ENCODE results near the gene NHLRC4. TPM values are rescaled to one million over a fixed set of nuclear protein-coding genes. Genes with fewer than 3 reads are reported as not detected.

NHLRC4 gene
- total and polyA plus RNA-seq, 12 donors: 0.57 to 22.3 (median 6.3) TPM

DNA sequence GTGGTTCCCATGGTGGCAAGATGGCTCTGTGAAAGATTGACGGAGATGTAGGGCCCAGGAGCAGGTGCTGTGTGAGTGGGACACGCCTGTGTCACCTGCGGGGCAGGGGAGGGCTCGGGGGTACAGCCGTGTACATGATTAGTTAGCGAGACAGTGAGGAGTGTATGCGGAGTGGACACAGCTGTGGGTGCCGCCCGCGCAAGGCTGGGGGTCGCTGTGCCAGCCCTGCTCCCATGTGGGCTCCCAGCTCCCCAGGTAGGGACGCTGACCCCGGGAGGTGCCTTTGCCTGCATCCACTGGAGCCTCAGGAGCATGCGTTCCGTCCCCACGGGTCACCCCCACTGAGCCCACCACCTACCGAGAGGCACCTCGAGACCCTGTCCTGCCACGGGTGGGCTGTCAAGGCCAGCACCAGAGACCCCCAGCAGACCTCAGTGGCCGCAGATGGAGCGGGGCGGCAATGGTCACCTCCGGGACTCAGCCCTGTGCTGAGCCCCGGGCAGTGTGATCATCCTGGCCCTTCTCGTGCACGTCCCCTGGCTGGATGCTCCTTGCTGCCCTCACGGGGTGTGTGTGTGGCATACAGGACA, 31.9 kb upstream of the NHLRC4 start:
- Histone ChIP-seq H3K27me3 (no peaks in the 10 kb centered on the region), H3K4me3 (no peak overlapping the region), H3K36me3 (replicated peaks in 1 of 2) (no peaks in the 10 kb centered on the region), H3K4me1 (replicated peaks in 1 of 2) (peaks cover 11 to 25% of the 10 kb centered on the region in 2 donors), H3K9me3 (replicated peaks in 1 of 3) (no peaks in the 10 kb centered on the region), H3K27ac (peak overlapping the region in 2 of 5 donors; percentile 0 to 1)
- whole genome bisulfite sequencing, 4 donors: 86 to 98% (median 88%) methylated on average over 8 to 27 of the region's 27 CpGs
- TF ChIP-seq, protein P1, sequence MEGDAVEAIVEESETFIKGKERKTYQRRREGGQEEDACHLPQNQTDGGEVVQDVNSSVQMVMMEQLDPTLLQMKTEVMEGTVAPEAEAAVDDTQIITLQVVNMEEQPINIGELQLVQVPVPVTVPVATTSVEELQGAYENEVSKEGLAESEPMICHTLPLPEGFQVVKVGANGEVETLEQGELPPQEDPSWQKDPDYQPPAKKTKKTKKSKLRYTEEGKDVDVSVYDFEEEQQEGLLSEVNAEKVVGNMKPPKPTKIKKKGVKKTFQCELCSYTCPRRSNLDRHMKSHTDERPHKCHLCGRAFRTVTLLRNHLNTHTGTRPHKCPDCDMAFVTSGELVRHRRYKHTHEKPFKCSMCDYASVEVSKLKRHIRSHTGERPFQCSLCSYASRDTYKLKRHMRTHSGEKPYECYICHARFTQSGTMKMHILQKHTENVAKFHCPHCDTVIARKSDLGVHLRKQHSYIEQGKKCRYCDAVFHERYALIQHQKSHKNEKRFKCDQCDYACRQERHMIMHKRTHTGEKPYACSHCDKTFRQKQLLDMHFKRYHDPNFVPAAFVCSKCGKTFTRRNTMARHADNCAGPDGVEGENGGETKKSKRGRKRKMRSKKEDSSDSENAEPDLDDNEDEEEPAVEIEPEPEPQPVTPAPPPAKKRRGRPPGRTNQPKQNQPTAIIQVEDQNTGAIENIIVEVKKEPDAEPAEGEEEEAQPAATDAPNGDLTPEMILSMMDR (IDR thresholded peaks at IDR 0.05): no peak
- TF ChIP-seq POLR2A (IDR thresholded peaks at IDR 0.05): no peak
- intact Hi-C loops (cut with DNase I): no loop called here
- no peak for DNase-seq

DNA sequence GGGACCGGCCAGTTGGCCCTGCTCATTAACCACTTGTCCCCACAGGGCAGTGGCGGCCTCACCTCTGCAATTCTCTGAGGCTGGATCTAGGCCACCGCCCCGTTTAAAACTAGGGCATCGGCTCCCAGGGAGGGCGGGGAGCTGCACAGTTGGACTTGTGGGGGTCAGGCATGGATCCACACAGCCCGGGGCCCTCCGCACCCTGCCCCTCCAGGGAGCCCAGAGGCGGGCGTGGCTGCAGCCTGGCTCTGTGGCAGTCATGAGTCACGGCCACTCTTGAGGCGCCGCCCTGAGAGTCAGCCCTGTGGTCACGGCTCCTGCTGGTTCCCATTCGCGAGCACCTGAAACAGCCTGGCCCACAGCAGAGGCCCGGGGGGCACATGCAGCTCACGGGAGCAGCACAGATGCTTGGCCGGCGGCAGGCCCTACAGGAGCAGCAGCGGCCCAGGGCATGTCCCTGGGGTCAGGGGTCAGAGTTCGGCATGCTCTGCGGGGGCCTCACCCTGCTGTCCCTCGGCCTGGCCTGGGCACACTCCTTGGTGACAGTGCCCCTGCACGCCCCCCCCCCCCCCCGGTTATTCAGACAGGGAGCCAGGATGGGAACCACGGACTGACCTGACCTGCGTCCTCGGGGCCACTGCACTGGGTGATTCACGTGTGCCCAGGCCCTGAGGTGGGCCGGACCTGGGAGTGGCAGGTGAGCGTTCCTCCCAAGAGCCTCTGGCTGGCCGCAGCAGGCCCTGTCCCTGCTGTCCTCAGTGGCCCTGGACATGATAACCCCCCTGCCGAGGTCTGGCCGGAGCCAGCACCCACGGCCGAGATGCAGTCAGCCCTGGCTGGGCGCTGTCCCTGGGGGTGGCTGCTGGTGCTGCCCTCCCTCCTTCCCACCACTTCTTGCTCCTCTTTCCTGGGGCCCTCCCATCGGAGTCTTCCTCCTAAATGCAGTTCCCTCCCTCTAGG, 31.1 kb upstream of the NHLRC4 start:
- Histone ChIP-seq H3K4me1 (replicated peaks in 1 of 2) (peaks cover 11 to 25% of the 10 kb centered on the region in 2 donors), H3K27me3 (no peaks in the 10 kb centered on the region), H3K4me3 (no peak overlapping the region), H3K9me3 (replicated peaks in 1 of 3) (no peaks in the 10 kb centered on the region), H3K27ac (peak overlapping the region in 2 of 5 donors; percentile 0 to 1), H3K36me3 (replicated peaks in 1 of 2) (no peaks in the 10 kb centered on the region)
- peak; percentile 56 to 82 (median 73) for DNase-seq
- WGBS, 4 donors: 68 to 100% (median 71%) methylated on average over 6 to 39 of the region's 39 CpGs
- no peak for TF ChIP-seq POLR2A (IDR thresholded peaks at IDR 0.05)
- TF ChIP-seq, protein P1 (IDR thresholded peaks at IDR 0.05): no peak
- intact Hi-C loops (cut with DNase I): no loop called here

DNA sequence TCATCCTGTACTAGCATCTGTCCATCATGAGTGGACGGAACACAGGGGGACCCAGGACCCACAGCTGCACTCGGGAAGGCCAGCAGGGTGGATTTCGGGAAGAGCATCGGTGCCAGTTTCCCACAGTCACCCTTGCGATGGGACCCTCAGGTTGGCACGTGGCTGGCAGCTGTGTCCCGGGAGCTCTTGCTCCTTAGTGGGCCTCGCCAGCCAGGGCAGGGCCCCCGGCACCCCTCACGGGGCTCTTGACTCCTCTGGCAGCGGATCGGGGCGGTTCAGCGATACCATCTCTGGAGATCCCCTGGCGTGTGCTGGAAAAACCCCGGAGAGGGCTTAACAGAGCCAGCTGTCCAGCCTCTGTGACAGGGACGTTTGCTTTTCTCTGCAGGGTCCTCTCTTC, 30.1 kb upstream of the NHLRC4 start:
- Histone ChIP-seq H3K36me3 (replicated peaks in 1 of 2) (no peaks in the 10 kb centered on the region), H3K27me3 (no peaks in the 10 kb centered on the region), H3K4me1 (replicated peaks in 1 of 2) (peaks cover 11 to 25% of the 10 kb centered on the region in 2 donors), H3K4me3 (no peak overlapping the region), H3K27ac (no peak overlapping the region), H3K9me3 (replicated peaks in 1 of 3) (no peaks in the 10 kb centered on the region)
- 89 to 93% (median 92%) methylated on average over 17 of the region's 17 CpGs for WGBS, 4 donors
- TF ChIP-seq, protein P1 (IDR thresholded peaks at IDR 0.05): no peak
- no peak for TF ChIP-seq POLR2A (IDR thresholded peaks at IDR 0.05)
- DNase-seq: no peak
- intact Hi-C loops (cut with DNase I): no loop called here
